ENCODE data around the gene MRGPRG.

MRGPRG gene

GRCh38 chr11:3225826-3226750, 7.5 kb upstream of the MRGPRG start:
- TF ChIP-seq EZH2 (IDR thresholded peaks at IDR 0.05; ENCODE audit: borderline replicate concordance, low read length) = no peak
- TF ChIP-seq CTCF (IDR thresholded peaks at IDR 0.05; ENCODE audit: low read length) = no peak

GRCh38 chr11:3225159-3225758, 6.6 kb upstream of the MRGPRG start:
- H3K79me2 ChIP-seq (ENCODE audit: insufficient read depth, low read length) = no peaks in the 10 kb centered on the region
- no peak overlapping the region for H3K27ac ChIP-seq (ENCODE audit: low read depth, low read length, poor library complexity, severe bottlenecking)
- no peak overlapping the region for H3K9ac ChIP-seq (ENCODE audit: low read length)
- no peaks in the 10 kb centered on the region for H4K20me1 ChIP-seq (ENCODE audit: insufficient read depth, low read length)
- TF ChIP-seq CTCF (IDR thresholded peaks at IDR 0.05; ENCODE audit: low read length) (no peak), EZH2 (IDR thresholded peaks at IDR 0.05; ENCODE audit: borderline replicate concordance, low read length) (no peak)
- H3F3A ChIP-seq (ENCODE audit: insufficient read depth, low read length) = no peaks in the 10 kb centered on the region
- no peaks in the 10 kb centered on the region for H3K9me3 ChIP-seq (ENCODE audit: low read length)
- no peaks in the 10 kb centered on the region for H3K27me3 ChIP-seq (ENCODE audit: insufficient read depth, low read length)
- no peaks in the 10 kb centered on the region for H3K4me1 ChIP-seq (ENCODE audit: insufficient read depth, low read length, severe bottlenecking)
- H3K4me3 ChIP-seq (ENCODE audit: low read depth, low read length, poor library complexity, severe bottlenecking) = no peak overlapping the region
- no peak overlapping the region for H3K4me2 ChIP-seq (ENCODE audit: low read length)
- H3K36me3 ChIP-seq (ENCODE audit: insufficient read depth, low read length) = no peaks in the 10 kb centered on the region
- H3K9me2 ChIP-seq (ENCODE audit: low read depth, low read length) = no peaks in the 10 kb centered on the region
- no peak overlapping the region for H2AFZ ChIP-seq (ENCODE audit: low read length)

More at GRCh38 chr11:3225826-3226750, 7.5 kb upstream of the MRGPRG start:
- H3K27me3 ChIP-seq (ENCODE audit: insufficient read depth, low read length) = 0 out of 2 replicates have a peak, but pooled peaks cover 3% of the 10 kb centered on the region
- no peak overlapping the region for H3K27ac ChIP-seq (ENCODE audit: low read depth, low read length, poor library complexity, severe bottlenecking)
- H3K9me3 ChIP-seq (ENCODE audit: low read length) = no peaks in the 10 kb centered on the region
- no peak overlapping the region for H3K4me2 ChIP-seq (ENCODE audit: low read length)
- H3K79me2 ChIP-seq (ENCODE audit: insufficient read depth, low read length) = no peaks in the 10 kb centered on the region
- no peak overlapping the region for H2AFZ ChIP-seq (ENCODE audit: low read length)
- H3K4me1 ChIP-seq (ENCODE audit: insufficient read depth, low read length, severe bottlenecking) = no peaks in the 10 kb centered on the region
- H3K36me3 ChIP-seq (ENCODE audit: insufficient read depth, low read length) = no peaks in the 10 kb centered on the region
- no peaks in the 10 kb centered on the region for H3F3A ChIP-seq (ENCODE audit: insufficient read depth, low read length)
- no peaks in the 10 kb centered on the region for H4K20me1 ChIP-seq (ENCODE audit: insufficient read depth, low read length)
- no peak overlapping the region for H3K9ac ChIP-seq (ENCODE audit: low read length)
- no peaks in the 10 kb centered on the region for H3K9me2 ChIP-seq (ENCODE audit: low read depth, low read length)
- H3K4me3 ChIP-seq (ENCODE audit: low read depth, low read length, poor library complexity, severe bottlenecking) = no peak overlapping the region

GRCh38 chr11:3224401-3225057, 5.9 kb upstream of the MRGPRG start:
- Histone ChIP-seq H3F3A (ENCODE audit: insufficient read depth, low read length) (no peaks in the 10 kb centered on the region), H3K9me3 (ENCODE audit: low read length) (no peaks in the 10 kb centered on the region), H3K27me3 (ENCODE audit: insufficient read depth, low read length) (no peaks in the 10 kb centered on the region)

More at GRCh38 chr11:3224401-3225057, 5.9 kb upstream of the MRGPRG start:
- Histone ChIP-seq H3K79me2 (ENCODE audit: insufficient read depth, low read length) (no peaks in the 10 kb centered on the region), H3K4me3 (ENCODE audit: low read depth, low read length, poor library complexity, severe bottlenecking) (no peak overlapping the region), H3K9me2 (ENCODE audit: low read depth, low read length) (no peaks in the 10 kb centered on the region), H3K4me1 (ENCODE audit: insufficient read depth, low read length, severe bottlenecking) (no peaks in the 10 kb centered on the region), H2AFZ (ENCODE audit: low read length) (no peak overlapping the region), H3K36me3 (ENCODE audit: insufficient read depth, low read length) (no peaks in the 10 kb centered on the region), H4K20me1 (ENCODE audit: insufficient read depth, low read length) (no peaks in the 10 kb centered on the region), H3K4me2 (ENCODE audit: low read length) (no peak overlapping the region), H3K9ac (ENCODE audit: low read length) (no peak overlapping the region), H3K27ac (ENCODE audit: low read depth, low read length, poor library complexity, severe bottlenecking) (no peak overlapping the region)
- TF ChIP-seq EZH2 (IDR thresholded peaks at IDR 0.05; ENCODE audit: borderline replicate concordance, low read length) = no peak
